GM21737 (cell line): ENCODE measurements around the gene RABGAP1.

ENCODE experiments used
- ATAC-seq: cut with Tn5 transposase; IDR thresholded peaks from one replicate; pipeline ENCODE4 v1.9.1; 2021; ENCODE audit warnings: mild to moderate bottlenecking, moderate library complexity; ENCODE audit not compliant: unreplicated experiment

The RABGAP1 gene

GRCh38 chr9:122944960-122945888 lies 4.4 kb downstream of the RABGAP1 start:
- ATAC-seq = no peak

DNA sequence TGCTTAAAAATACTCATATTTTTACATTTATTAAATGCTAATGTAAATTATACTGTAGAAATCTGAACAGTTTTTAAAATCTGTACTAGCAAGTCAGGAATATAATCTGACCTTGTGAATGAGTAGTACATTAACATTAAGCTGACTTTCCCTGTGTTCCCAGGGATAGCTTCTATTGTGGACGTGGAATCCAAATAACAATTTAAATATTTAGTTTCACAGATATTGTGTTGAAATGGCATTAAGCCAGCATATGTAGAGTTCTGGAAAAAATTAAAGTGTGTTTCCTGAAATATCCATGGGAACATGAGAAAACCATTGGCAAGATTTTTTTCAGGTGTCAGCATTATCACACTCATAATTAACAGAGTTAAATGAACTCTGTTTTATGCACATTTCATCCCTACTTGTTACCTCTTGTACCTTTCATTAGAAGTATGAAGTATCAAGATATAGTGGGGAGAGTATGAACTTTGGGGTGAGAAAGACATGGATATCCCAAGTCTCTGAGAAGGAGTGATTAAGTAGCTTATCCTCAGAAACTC lies 5.7 kb downstream of the RABGAP1 start:
- no peak for ATAC-seq

DNA sequence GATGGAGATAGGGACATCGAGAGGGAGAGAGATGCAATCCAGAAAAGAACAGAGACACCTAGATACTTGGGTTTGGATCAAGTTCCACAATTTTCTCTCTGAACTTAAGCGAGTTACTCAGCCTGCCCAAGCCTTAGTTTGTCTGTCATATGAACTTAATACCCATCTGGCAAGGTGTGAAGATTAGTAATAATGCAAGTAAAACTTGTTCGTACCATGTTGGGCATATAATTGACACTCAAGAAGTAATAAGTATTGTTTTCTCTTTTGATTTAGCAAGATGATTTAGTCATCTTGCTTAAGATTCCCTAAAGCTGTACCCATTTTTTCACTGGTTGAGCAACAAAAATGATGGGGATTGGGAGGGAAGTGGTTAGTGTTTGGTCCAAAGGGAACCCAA lies 7.5 kb downstream of the RABGAP1 start:
- no peak for ATAC-seq

DNA sequence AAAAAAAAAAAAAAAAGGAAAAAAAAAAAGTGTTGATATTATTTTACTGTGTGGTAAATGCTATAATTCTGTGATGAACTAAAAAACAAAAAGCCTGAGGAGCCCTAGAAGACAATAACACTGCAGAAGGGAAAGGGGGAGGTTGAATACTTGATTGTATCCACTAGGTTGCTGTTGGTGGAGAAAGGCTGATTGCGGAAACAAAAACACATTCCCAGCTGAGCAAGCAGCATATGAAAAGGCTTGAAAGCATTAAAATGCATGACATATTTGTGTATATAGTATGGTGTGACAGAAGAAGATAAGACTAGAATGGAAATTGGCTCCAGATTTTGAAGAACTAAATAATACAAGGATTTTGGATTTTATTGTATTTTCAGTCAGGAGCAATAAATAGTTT lies 8.9 kb downstream of the RABGAP1 start:
- no peak for ATAC-seq

GRCh38 chr9:122950263-122950662 lies 9.4 kb downstream of the RABGAP1 start:
- no peak for ATAC-seq

DNA sequence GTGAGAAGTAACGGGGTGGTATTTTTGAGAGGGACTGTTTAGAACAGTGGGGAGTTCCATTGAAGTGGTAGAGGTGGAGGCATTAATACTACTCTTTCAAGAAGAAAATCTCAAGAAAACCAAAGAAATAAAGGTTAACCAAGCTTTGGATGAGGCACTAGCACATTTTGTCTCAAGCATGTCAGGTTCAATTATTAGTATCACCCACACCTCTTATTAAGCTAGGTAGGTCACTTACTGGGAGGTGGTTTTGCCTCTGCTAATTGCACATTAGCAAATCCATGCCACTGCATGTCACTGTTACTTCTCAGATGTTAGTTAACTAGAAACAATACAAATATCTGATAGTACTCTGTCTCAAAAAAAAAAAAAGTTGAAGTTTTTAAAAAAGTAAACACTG lies 10.2 kb downstream of the RABGAP1 start:
- no peak for ATAC-seq

DNA sequence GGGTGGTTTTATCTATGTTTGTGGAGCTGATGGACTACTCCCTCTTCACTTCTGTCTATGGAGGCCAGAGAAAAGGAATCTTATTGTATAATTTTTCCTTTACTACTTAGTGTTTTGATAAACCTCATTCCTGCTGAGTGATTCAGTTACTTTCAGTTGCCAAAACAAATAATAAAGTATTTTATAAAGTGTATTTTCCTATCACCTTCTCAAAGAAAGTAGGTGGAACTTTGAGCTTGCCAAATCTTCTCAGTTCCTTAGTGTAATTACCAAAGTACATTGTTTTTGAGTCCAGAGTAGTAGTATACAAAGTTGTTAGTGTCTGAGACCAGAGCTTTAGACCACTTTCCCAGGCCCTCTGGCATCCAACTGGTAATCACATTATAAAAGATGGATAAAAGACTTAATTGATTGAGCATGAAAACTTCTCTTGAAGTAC lies 13.5 kb downstream of the RABGAP1 start:
- no peak for ATAC-seq

- no peak for ATAC-seq
Observed at GRCh38 chr9:122955961-122956360, 15.1 kb downstream of the RABGAP1 start.

- no peak for ATAC-seq
Observed at GRCh38 chr9:122961139-122961538, 20.3 kb downstream of the RABGAP1 start.

GRCh38 chr9:122975196-122975595 lies 34.4 kb downstream of the RABGAP1 start:
- ATAC-seq = no peak

GRCh38 chr9:122978601-122979000 lies 37.8 kb downstream of the RABGAP1 start:
- ATAC-seq = no peak

DNA sequence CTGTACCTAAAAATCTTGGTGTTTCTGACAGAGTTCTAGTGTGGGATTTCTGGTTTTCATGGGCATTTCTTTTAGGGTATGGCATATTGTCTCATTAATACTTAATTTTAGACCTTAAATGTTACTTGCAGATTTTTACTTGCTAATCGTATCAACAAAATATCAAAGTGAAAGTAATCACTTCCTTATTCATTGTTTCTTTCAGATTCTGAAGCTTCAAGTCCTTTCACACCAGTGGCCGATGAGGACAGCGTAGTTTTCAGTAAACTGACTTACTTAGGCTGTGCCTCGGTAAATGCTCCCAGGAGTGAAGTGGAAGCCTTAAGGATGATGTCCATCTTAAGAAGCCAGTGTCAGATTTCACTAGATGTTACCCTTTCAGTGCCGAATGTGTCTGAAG lies 45.2 kb downstream of the RABGAP1 start:
- ATAC-seq = no peak

GRCh38 chr9:122988141-122988540 lies 47.3 kb downstream of the RABGAP1 start:
- no peak for ATAC-seq

GRCh38 chr9:122988920-122989621 lies 48.3 kb downstream of the RABGAP1 start:
- ATAC-seq = peak; percentile 72

- no peak for ATAC-seq
Observed at GRCh38 chr9:122991370-122991830, 50.6 kb downstream of the RABGAP1 start.

DNA sequence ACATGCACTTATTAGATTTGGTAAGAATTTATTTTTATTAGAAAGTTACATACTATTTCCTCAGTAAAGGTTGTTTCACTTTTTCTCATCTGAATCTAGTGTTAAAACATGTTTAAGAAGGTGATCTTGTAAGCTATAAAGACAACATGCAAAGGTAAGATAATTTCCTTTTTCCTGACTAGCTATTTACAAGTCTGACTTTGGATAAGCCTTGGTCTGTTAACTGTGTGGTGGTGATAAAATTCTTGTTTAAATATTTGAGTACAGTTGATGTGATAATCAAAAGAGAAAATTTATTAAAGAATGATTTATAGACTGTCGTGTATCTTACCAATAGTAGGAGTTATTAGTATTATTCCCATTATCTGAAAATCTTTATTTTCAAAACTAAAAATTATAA lies 55.8 kb downstream of the RABGAP1 start:
- no peak for ATAC-seq

GRCh38 chr9:122998448-122998847 lies 57.6 kb downstream of the RABGAP1 start:
- ATAC-seq = no peak

GRCh38 chr9:123000371-123001068 lies 59.7 kb downstream of the RABGAP1 start:
- ATAC-seq = no peak

DNA sequence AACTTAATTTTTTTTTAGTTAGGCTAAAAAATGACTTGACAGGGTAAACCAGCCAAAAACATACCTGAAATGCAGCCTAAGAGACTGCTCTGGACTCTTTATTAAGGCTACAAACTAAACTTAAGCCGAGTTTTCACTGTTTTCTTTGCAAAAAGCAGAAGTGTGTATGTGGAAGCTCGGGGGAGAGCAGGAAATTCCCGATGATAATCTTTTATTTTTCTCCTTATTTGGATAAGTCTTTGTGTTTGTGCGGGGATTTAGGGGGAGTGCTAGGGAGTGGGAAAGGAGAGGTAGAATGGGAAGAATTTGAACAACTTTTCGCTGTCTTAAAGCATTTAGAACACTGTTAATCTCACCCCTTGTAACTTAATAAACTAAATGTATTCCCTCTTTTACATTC lies 61.9 kb downstream of the RABGAP1 start:
- ATAC-seq = no peak

DNA sequence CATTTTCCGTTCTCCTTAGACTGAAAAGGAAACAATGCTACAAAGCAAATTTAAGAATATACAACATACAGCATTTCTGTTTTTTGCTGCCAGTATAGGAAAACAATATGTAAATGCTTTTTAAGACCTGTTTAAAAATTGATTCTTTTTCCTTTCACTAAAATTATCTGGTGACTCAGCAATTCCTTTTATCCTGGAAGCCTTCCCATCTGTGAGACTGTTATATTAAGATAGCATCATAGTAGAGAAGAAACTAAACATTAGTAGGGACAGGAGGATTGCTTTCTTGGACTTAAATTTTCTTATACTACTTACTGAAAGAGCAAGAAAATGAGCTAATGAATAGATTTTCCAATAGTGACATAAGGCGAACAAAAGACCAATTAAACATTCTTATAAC lies 62.6 kb downstream of the RABGAP1 start:
- no peak for ATAC-seq

- no peak for ATAC-seq
Observed at GRCh38 chr9:123005964-123006363, 65.1 kb downstream of the RABGAP1 start.
